HG03457 (cell line): ENCODE results near the gene TPM4.

Experiments
- ATAC-seq: cut with Tn5 transposase; IDR thresholded peaks from one replicate; pipeline ENCODE4 v1.9.1; 2021; ENCODE audit warnings: moderate number of reproducible peaks; ENCODE audit not compliant: unreplicated experiment

The TPM4 gene

DNA sequence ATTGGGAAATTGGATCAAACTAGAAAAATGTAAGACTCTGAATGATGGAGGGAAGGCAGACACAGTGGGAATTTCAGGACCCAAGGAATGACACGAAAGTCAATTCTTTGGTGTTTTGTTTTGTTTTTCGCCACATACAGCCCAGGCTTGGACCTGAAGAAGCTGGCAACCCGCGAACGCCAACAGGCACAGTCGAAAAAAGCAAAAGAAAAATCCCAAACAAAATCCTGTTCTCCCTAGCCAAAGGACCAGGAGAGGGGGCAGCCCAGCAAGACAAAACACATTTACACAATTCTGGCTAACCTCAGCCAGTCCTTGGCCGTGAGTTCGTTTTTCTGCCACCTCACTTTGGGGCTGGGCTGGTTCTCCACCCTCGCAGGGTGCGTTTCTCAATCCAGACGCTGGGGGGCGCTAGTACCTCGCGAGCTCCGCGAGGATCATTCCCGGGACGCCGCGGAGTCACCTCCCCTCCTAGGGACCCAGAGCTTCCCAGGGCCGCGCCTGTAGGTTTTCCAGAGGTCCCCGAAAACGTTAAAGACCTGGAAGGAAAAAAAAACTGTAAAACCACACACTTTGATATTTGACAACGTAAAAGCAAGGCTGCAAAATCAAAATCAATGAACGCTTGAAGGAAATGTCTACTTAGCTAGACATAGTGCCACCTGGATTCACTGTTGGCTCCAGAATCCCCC, 34.9 kb upstream of the TPM4 start:
- ATAC-seq = no peak

DNA sequence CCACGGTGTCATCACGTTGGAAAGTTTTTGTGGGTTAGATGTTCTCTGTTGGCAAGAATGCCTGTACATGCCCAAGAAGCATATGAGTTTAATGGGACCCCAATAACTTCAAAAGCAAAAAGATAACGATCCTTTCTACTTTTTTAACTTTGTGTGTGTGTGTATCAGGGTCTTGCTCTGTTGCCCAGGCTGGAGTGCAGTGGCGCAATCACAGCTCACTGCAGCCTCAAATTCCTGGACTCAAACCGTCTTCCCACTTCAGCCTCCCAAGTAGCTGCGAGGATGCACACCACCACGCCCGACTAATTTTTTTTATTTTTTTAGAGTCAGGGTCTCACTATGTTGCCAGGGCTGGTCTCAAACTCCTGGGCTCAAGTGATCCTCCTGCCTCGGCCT, 34.3 kb upstream of the TPM4 start:
- ATAC-seq = no peak

DNA sequence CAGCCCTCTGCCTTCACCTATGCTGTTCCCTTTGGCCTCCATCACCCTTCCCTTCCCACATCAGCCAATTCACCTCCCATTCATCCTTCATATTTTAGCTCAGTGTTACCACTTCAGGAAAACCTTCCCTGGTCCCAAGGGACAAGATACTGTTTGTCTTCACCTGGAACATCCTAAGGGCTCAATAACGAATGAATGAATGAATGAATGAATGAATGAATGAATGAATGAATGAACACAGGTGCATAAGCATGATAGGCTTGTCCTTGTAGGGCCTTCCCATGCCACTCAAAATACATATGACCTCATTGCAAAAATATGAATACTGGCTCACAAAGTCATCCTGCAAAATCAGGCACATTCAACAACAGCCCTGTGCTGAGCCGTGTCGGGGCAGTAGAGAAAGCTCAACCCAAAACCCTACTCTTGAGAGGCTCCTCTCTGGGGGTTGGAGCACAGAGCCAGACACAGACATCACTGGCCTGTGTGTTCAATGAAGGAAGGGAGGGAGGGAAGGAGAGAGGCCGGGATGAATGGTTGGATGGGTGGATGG, 33.7 kb upstream of the TPM4 start:
- ATAC-seq = no peak

DNA sequence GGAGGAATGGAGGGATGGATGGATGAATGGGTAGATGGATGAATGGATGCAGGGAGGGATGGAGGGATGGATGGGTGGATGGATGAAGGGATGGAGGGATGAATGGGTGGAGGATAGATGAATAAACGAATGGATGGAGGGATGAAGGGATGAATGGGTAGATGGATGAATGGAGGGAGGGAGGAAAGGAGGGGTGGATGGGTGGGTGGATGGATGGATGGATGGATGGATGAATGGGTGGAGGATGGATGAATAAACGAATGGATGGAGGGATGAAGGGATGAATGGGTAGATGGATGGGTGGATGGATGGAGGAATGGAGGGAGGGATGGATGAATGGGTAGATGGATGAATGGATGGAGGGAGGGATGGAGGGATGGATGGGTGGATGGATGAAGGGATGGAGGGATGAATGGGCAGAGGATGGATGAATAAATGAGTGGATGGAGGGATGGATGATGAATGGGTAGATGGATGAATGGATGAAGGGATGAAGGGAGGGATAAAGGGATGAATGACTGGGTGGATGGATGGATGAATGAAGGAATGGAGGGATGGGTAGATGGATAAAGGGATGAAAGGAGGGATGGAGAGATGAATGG, 33.0 kb upstream of the TPM4 start:
- no peak for ATAC-seq

DNA sequence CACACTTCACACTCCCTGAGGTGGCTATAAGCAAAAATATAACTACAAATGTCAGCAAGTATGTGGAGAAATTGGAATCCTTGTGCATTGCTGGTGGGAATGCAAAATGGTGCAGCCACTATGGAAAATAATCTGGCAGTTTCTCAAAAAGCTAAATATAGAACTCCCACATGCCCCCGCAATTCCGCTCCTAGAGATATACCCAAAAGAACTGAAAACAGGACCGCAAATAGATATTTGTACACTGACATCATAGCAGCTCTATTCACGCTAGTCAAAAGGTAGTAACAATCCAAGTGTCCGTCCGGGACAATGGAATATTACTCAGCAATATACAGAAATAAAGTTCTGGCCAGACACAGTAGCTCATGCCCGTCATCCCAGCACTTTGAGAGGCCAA, 31.5 kb upstream of the TPM4 start:
- ATAC-seq = no peak

DNA sequence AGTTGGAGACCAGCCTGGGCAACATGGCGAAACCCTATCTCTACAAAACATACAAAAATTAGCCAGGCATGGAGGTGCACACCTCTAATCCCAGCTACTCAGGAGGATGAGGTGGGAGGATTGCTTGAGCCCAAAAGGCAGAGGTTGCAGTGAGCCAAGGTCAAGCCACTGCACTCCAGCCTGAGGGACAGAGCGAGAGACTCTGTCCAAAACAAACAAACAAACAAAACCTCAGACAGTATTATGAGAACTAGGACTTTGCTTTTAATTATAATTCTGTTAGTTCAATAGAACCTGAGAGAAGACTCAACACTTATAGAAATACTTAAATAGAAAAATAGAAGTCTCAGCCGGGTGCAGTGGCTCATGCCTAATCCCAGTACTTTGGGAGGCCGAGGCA, 31.1 kb upstream of the TPM4 start:
- ATAC-seq = no peak

DNA sequence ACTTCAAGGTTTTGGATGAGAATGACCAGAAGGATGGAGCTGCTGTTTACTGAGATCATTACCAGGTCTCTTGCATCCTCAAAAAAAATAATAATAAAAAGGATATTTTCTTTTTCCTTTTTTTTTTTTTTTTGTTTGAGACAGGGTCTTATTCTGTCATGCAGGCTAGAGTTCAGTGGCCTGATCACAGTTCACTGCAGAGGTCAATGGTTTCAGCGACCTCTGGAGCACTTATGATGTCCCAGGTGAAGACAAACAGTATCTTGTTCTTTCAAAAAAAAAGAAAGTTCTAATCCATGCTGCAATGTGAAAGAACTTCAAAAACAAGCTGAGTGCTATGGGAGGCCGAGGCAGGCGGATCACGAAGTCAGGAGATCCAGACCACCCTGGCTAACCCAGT, 30.4 kb upstream of the TPM4 start:
- no peak for ATAC-seq

DNA sequence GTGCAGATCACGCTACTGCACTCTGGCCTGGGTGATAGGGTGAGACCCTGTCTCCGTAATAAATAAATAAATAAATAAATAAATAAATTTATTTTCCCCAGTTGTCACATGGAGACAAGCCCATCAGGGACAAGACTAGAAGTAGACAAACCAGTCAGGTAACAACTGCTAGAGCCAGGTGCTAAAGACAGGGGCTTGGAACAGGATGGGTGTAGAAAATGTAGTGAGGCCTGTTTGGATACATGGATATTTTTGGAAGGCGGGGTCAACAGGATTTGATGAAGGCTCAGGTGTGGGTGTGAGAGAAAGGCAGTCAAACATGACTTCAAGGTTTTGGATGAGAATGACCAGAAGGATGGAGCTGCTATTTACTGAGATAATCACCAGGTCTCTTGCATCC, 27.7 kb upstream of the TPM4 start:
- ATAC-seq = no peak

DNA sequence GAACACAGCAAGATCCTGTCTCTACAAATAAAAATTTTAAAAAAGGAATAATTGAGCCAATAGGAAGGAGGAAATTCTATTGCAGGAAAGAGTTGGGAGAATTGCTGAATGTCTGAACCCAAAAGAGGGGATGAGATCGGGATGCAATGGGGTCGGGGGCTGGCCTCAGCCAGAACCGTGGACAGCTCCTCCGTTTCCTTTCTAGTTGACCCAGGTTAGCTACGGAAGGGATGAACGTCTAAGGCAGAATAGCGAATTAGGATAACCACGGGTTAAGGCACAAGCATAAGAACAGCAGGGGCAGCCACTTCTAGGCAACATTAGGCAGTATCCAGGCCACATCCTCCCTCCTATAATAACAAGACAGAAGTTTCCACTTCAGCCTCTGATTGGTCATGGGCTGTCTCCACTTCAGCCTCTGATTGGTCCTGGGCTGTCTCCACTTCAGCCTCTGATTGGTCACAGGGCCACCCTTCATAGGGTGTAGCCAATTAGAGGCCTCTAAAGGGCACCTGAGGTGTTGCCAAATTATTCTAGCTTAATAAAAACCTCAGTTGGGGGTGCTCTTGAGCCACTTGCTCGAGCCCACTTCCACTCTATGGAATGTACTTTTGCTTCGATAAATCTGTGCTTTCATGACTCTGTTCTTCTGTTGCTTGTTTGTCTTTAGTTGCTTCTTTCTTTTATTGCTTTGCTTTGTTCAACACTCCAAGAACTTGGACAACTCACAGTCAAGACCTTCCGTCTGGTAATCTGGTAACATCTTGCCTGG, 24.9 kb upstream of the TPM4 start:
- no peak for ATAC-seq

DNA sequence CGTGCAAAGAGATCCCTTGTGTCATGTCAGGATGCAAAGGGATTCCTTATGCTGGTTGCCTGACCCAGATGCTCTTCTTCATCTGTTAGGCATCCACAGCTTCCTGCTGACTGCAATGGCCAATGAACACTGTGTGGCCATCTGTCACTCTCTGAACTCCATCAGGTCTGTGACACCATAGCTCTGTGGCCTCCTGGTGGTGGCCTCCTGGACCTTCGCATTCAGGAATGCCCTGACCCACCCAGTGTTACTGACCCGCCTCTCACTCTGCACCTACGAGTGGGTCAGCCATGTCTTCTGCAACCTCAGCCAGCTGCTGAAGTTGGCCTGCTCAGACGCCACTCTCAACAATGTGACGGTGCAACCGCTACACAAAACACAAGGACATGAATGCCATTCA, 23.9 kb upstream of the TPM4 start:
- ATAC-seq = no peak

DNA sequence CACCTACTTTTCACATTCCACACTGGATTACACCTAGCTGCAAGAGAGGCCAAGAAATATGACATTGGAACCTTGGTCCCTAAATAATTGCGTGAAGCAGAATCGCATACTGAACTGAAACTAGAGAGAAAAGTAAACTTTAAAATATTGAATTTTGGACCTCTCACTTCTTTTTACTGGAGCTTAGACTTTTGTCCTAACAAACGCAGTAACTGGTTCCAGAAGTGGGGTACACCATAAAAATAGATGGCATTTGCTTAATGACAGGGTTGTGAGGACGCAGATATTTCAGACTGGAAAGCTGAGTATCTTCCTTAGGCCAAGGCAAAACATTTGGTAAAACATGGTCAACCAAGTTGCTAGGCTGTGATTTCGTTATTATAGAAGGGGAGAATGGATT, 19.2 kb upstream of the TPM4 start:
- ATAC-seq = no peak

DNA sequence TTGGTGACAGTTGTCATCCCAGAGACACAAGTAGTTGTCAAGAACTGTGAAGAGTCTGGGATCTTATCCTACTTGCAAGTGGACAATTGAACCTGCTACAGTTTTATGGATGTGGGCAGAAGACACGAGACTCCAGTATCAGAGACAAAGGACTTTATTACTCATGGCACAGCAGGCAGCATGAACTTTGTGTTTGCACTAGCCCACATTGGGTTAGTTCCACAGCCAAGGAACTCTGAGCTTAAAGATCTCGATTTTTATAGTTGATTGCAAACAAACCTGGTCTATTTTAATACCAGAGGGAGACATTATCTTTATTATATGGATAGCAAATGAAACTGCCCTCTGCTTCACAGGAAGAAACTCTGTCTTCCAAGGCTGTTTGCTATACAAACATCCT, 16.0 kb upstream of the TPM4 start:
- ATAC-seq = no peak

DNA sequence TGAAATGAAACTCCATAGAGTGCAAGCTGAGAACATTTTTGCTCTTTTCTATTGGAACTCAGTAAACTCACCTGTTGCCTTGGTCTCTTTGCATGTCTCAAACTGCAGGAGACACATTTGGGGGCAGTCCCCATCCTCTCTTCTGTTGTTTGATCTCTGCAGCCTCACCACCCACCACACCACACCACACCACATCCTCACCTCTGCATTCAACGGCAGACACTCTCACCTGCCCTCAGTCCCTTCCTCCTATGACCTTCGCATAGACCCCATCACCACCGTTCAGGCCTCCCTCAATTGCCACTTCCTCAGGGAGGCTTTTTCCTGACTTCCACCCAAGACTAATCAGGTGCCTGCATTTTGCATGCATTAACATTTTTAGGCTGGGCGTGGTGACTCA, 14.4 kb upstream of the TPM4 start:
- ATAC-seq = no peak

DNA sequence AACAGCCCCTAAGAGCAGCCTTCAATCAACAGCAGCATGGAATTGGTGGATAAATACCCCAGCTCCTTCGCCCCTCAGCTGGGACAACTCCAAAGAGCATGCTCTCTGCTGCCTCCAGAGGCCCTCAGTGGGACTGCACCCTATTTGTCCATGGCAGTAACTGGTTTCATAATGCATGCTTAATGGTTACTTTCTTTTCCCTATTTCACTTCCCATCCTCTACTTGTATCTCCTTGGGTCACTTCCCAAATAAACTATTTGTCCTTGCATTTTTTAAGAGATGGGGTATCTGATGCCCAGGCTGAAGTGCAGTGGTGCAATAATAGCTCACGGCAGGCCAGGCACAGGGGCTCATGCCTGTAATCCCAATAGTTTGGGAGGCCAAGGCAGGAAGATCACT, 13.5 kb upstream of the TPM4 start:
- ATAC-seq = no peak

DNA sequence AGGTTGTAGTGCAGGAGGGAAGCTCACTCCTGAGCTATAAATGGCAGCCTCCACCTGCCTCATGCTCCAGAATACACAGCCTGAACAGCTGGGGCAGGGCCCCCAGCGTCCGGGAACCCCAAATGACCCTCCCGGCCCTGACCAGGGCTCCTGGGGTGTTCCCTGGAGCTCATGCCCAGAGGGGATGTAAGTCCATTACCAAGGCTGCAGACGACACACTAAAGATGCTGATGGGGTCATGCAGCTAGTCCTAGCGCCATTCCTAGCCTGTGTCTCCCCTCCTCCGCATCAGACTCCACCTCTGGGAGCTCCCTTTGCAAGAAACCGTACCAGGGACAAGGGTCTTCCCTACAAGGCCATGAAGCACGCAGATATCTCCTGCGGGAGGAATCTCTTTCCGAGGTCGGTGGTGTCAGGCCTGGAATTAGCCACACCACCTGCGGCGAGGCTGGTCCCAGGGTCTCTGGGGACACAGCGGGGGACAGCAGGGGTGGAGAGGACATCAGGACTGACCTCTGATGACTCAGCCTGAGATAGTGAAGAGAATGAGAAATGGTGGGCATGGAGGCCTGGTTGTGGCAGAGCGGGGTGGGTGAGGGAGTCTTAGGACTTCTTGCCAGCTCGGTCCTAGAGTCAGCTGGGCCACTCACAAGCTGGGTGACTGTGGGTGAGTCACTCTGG, 11.9 kb upstream of the TPM4 start:
- ATAC-seq = no peak

DNA sequence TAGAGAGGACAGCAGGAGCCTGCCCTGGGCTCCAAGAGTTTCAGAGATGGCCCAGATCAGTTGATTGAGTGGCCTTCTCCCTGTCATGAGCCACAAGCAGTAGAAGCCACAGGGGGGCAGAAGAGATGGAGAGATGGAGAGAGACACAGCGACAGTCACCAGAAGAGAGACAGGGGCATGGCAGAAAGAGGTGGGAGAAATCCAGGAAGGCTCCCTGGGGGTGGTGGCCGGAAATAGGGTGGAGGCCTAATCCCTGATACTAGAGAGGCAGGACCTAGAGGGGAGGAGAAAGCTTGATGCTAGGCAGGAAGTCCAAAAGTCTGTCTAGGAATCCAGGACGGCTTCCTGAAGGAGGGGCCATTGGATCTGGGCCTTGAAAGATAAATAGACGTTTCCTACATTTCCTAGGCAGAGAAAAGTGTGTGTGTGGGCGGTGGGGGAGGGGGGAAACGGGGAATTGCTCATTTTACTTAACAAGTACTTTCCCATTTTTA, 9.6 kb upstream of the TPM4 start:
- ATAC-seq = no peak

DNA sequence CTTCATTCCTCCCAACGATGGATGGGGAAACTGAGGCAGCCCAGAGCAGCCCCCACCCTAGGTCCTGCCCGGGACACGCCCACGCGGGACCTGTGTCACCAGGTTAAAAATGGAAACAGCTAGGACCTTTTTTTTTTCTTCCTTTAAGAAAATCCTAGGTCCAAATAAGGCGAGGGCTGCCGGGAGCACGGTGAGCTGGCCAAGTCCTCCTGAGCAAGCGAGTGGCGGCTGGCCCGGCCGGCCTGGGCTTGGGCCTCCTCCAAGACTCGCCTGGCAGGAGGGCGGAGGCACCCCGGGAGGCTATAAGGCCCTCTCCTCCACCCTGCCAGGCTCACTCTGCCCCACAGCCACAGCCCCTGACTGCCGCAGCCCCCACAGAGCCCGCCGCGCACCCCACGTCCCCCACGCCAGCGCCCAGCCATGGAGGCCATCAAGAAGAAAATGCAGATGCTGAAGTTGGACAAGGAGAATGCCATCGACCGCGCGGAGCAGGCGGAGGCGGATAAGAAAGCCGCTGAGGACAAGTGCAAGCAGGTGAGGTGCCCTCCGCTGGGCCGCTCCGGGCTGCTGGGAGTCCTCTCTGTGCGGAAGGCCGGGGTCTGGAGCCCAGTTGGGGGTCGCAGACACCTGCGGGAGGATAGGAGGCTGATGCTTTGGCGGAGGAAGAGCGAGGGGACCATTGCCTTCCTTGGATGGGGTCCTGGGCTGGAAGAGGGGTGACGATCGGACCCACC, 8.9 kb upstream of the TPM4 start:
- ATAC-seq = no peak

DNA sequence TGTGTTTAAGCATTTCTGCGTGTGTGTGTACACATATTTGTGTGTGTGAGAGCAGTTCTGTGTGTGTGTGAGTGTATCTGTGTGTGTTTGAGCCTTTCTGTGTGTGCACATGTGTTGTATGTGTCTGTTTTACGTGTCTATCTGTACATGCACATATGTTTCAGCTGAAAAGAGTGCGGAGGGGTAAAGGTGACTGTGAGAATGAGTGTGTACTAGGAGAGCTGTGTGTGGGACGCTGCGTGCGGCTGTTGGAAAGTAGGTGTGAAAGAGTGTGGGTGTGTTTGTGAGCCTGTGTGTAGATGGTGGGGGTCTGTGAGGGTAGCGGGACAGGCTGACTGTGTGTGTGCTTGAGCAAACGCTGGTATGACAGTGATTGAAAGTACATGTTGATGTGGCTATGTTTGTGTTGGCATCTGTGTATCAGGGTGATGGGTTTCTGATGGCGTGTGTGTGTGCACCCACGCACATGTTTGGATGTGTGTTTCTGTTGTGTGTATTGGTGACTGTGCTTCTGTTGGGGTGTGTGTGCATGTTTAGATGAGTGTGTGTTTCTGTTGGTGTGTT, 7.5 kb upstream of the TPM4 start:
- no peak for ATAC-seq

DNA sequence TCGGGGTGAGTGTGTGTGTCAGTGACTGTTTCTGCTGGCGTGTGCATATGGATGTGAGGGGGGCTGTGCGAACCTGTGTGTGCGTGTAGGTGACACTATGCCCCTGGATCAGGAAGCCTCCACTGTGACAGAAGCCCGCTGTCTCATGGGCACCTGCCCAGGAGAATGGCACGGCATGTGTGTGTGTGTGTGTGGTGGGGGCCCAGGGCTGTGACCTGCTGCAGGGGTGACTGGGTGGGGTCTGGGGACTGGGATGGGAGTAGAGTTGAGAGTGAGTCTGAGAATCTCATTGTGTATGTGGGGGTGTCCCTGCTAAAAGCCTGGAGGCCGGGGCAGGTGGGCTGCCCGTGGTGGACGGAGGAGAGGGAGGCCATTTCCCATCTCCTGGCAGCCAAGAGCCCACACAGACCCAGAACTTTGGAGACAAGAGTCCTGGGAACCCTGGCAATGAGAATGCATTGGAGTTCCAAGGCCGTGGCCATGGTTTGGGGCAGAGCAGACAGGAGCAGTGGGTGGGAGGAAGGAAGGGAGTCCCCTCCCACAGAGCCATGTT, 6.4 kb upstream of the TPM4 start:
- ATAC-seq = no peak

DNA sequence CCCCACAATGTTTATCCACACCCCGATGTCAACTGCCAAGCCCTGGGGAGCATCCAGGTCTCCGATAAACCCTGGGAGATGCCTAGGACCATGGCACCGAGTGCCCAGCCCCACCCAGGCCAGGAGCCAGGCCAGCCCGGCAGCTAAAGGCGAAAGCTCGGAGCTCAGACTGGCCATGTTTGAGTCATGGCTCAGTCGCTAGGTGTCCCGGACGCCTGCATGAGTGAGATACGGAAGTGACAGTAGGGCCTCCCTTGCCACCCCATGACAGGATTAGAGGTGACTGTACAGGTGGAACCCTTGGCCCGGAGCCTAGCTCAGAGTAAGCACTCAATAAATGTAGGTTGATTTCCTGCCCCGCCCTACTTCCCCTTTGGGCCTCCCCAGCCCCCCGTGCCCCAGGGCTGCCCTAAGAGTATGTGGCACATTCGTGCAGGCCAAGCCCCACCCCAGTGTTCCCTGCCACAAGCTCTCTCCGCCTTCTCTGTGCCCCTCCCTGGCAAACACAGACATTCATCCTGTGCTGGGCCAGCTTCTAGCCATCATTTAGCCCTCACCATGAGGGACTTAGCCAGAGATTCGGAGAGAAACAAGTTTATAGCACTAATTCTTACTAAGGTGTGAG, 5.8 kb upstream of the TPM4 start:
- no peak for ATAC-seq
